GM08714 (cell line): ENCODE results near the gene PIH1D2.
A peak's percentile ranks its signal among the peaks of the same experiment; 100 is the strongest.
"Not testable (repeated sequence)": the region's sequence is repeated elsewhere in the genome, so short reads cannot be mapped to it uniquely, and the experiment has no call there.

Experiments
- H3K4me3 ChIP-seq: fragments of 200-500 bp; sonication (Bioruptor generic); 2 replicates; pipeline ENCODE4 v1.5.1; 2014; ENCODE audit warnings: mild to moderate bottlenecking, low read length, inconsistent platforms
- ZNF274 ChIP-seq: IDR thresholded peaks from 2 replicates; pipeline ENCODE4 v1.6.1; 2012; ENCODE audit warnings: mild to moderate bottlenecking, low read depth, low read length

The PIH1D2 gene

GRCh38 chr11:112073941-112074811 lies at the start of gene PIH1D2, which contains the start of gene NKAPD1:
PIH1D2 (minus strand) TSS chr11:112074017; CDS start chr11:112073174, 843 bp downstream.
NKAPD1 (plus strand) TSS chr11:112074299; CDS start chr11:112075575, 1,276 bp downstream.
- H3K4me3 ChIP-seq = peak within 1 kb of the TSS; percentile 89
- no peak for TF ChIP-seq ZNF274

GRCh38 chr11:112123129-112123528 lies 49.3 kb upstream of the PIH1D2 start:
- TF ChIP-seq ZNF274 = no peak
- H3K4me3 ChIP-seq = no peak overlapping the region

GRCh38 chr11:112121981-112122615 lies 48.3 kb upstream of the PIH1D2 start:
- no peak overlapping the region for H3K4me3 ChIP-seq
- no peak for TF ChIP-seq ZNF274

GRCh38 chr11:112118176-112118575 lies 44.4 kb upstream of the PIH1D2 start:
- TF ChIP-seq ZNF274 = no peak
- no peak overlapping the region for H3K4me3 ChIP-seq

GRCh38 chr11:112115386-112115785 lies 41.6 kb upstream of the PIH1D2 start:
- no peak for TF ChIP-seq ZNF274
- H3K4me3 ChIP-seq = no peak overlapping the region

GRCh38 chr11:112114460-112114859 lies 40.6 kb upstream of the PIH1D2 start:
- TF ChIP-seq ZNF274 = no peak
- H3K4me3 ChIP-seq = no peak overlapping the region

- H3K4me3 ChIP-seq = no peak overlapping the region
- TF ChIP-seq ZNF274 = no peak
Measured at GRCh38 chr11:112113539-112114457, 40.0 kb upstream of the PIH1D2 start.

GRCh38 chr11:112106070-112106469 lies 32.3 kb upstream of the PIH1D2 start:
- no peak for TF ChIP-seq ZNF274
- H3K4me3 ChIP-seq = no peak overlapping the region

- H3K4me3 ChIP-seq = no peak overlapping the region
- TF ChIP-seq ZNF274 = no peak
Measured at GRCh38 chr11:112103446-112103845, 29.6 kb upstream of the PIH1D2 start.

- H3K4me3 ChIP-seq = no peak overlapping the region
- no peak for TF ChIP-seq ZNF274
Measured at GRCh38 chr11:112100462-112100861, 26.6 kb upstream of the PIH1D2 start.

GRCh38 chr11:112097734-112098528 lies 24.1 kb upstream of the PIH1D2 start:
- no peak for TF ChIP-seq ZNF274

GRCh38 chr11:112096194-112096593 lies 22.4 kb upstream of the PIH1D2 start:
- no peak for TF ChIP-seq ZNF274
- H3K4me3 ChIP-seq = no peak overlapping the region

More at GRCh38 chr11:112097734-112098528, 24.1 kb upstream of the PIH1D2 start:
- H3K4me3 ChIP-seq = no peak overlapping the region

- not testable (repeated sequence) for H3K4me3 ChIP-seq
Measured at GRCh38 chr11:112095302-112095701, 21.5 kb upstream of the PIH1D2 start.
